NOMO-1 (cell line): Measurements from ENCODE around the gene PRPF38A.

ENCODE experiments used
- DNase-seq, 2 experiments: peaks; one replicate each; lab custom pipeline; 2025; ENCODE audit not compliant: unreplicated experiment in 2 of 2; lab: John Stamatoyannopoulos, UW

PRPF38A gene

DNA sequence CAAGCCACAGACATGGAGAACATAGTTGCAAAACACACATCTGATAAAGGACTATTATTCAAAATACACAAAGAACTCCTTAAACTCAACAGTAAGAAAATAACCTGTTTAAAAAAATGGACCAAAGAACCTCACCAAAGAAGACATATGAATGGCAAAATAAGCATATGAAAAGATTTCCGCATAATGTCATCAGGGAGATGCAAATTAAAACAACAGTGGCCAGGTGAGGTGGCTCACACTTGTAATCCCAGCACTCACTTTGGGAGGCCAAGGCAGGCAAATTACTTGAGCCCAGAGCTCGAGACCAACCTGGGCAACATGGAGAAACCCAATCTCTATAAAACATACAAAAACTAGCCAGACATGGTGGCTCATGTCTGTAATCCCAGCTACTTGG lies 50.4 kb downstream of the PRPF38A start:
- no peak for DNase-seq

DNA sequence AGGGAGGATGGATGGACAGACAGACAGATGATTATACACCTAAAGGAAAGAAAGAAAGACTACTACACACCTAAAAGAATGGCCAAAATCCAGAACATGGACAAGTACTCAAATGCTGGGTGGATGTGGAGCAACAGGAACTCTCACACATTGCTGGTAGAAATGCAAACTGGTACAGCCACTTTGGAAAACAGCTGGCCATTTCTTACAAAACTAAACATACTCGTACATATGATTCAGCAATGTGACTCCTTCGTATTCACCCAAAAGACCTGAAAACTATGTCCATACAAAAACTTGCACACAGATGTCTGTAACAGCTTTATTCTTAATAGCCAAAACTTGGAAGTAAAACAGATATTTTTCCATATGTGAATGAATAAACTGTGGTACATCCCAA lies 51.3 kb downstream of the PRPF38A start:
- no peak for DNase-seq

DNA sequence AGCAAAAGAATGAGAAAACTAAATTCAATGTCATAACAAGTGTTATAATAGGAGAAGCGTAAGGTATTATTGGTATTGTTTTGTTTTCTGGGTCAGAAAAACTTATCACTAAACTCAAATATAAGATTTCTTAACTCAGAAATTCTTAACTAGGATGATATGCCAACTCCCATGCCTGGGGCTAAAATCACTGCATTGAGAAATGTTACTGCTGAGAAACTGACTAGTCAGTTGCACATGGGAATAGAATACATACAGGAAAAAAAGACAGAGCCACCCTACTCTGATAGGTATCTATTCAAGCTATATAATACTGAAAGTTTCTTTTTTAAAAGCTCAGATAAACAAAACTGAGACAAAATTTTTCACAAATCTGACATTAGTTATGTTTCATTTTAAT lies 56.3 kb downstream of the PRPF38A start:
- no peak for DNase-seq

- DNase-seq: no peak
Observed at GRCh38 chr1:52461821-52462220, 57.4 kb downstream of the PRPF38A start.

DNA sequence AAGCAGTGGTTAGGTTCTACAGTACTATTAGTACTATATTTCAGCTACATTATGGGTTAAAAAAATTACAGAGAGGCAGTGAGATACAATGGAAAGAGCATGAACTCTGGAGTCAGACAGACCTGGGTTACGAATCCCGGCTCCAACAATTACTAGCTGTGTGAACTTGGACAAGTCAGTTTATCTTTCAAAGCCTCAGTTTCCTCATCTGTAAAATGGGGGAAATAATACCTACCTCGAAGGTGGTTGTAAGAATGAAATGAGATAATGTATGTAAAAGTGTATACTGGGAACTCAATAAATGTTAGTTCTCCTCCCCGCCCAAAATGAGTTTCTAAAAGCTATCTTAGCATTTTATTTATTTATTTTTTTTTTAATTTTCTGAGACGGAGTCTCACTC lies 59.5 kb downstream of the PRPF38A start:
- no peak for DNase-seq

DNA sequence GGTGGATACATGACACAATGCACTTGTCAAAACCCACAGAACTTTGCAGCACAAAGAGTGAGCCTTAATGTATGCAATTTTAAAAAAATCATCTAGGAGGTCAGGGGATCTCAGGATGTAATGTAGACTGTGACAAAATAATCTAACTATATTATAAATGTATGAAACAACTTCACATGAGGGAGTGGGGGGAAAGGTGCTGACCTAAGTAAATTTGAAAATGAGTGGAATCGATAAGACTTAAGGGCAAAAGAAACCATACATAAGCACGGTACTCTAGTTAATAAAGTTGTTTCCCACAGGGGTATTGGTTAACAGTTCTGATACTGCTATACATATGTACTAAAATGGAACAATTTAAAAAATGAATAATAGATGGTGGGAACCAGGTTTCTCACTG lies 64.7 kb downstream of the PRPF38A start:
- DNase-seq: no peak
